OCI-LY7 (cell line): ENCODE data around the gene PDCD11. TPM values are rescaled to one million over a fixed set of nuclear protein-coding genes. Genes with fewer than 3 reads are reported as not detected.

Experiments used
- BruUV-seq: library from RNA; stranded (reverse); fragments of 400-500 nt; replicated peaks from 2 replicates; lab custom pipeline; 2021; lab: Mats Ljungman, UMichigan
- CTCF ChIA-PET: fragments of 300-600 bp; sonication (Branson Sonifier 250); formaldehyde crosslinking; loops from one replicate; lab custom pipeline; 2022; ENCODE audit warnings: antibody characterized with exemption; ENCODE audit not compliant: unreplicated experiment; lab: Charles Lee
- POLR2A ChIA-PET: fragments of 300-600 bp; sonication (Branson Sonifier 250); formaldehyde crosslinking; loops from one replicate; lab custom pipeline; 2022; ENCODE audit warnings: antibody characterized with exemption; lab: Charles Lee
- DNase-seq: peaks from one replicate; pipeline ENCODE4 v3.0.0-alpha.2; 2015; ENCODE audit warnings: low spot score
- H2AFZ ChIP-seq: fragments of 200-600 bp; sonication (generic), shearing (Covaris generic); 2 replicates; pipeline ENCODE4 v1.6.1; 2014; ENCODE audit warnings: mild to moderate bottlenecking, antibody characterized with exemption, low read length, moderate library complexity
- H3K27ac ChIP-seq: fragments of 200-600 bp; sonication (generic); 2 replicates; pipeline ENCODE4 v1.5.1; 2014; ENCODE audit warnings: mixed run types, low read depth, mild to moderate bottlenecking, moderate library complexity, low read length, inconsistent platforms; ENCODE audit not compliant: poor library complexity, severe bottlenecking
- H3K36me3 ChIP-seq: fragments of 200-600 bp; sonication (generic); 2 replicates; pipeline ENCODE4 v1.6.1; 2014; ENCODE audit warnings: mild to moderate bottlenecking, antibody characterized with exemption, low read length, moderate library complexity, mixed read lengths; ENCODE audit not compliant: insufficient read depth
- H3K4me1 ChIP-seq: fragments of 200-600 bp; sonication (generic); 2 replicates; pipeline ENCODE4 v1.5.1; 2014; ENCODE audit warnings: mild to moderate bottlenecking, low read length; ENCODE audit not compliant: insufficient read depth, poor library complexity, severe bottlenecking
- H3K4me2 ChIP-seq: fragments of 200-600 bp; sonication (generic); 2 replicates; pipeline ENCODE4 v1.6.1; 2014; ENCODE audit warnings: mild to moderate bottlenecking, low read length
- H3K4me3 ChIP-seq: fragments of 200-600 bp; sonication (generic); 2 replicates; pipeline ENCODE4 v1.5.1; 2014; ENCODE audit warnings: mild to moderate bottlenecking, low read depth, low read length; ENCODE audit not compliant: poor library complexity, severe bottlenecking
- H3K79me2 ChIP-seq: fragments of 200-600 bp; sonication (generic); 2 replicates; pipeline ENCODE4 v1.6.1; 2016; ENCODE audit warnings: low read depth, mild to moderate bottlenecking, low read length, moderate library complexity, mixed read lengths; ENCODE audit not compliant: insufficient read depth
- H3K9me2 ChIP-seq: fragments of 200-600 bp; sonication (generic); 2 replicates; pipeline ENCODE4 v1.6.1; 2016; ENCODE audit warnings: mild to moderate bottlenecking, low read length, mixed read lengths; ENCODE audit not compliant: insufficient read depth
- H3K9me3 ChIP-seq: fragments of 200-600 bp; sonication (generic); 2 replicates; pipeline ENCODE4 v1.6.1; 2014; ENCODE audit warnings: mild to moderate bottlenecking, mixed run types, low read length, mixed read lengths
- H4K20me1 ChIP-seq: fragments of 200-600 bp; sonication (generic); 2 replicates; pipeline ENCODE4 v1.6.1; 2014; ENCODE audit warnings: mild to moderate bottlenecking, antibody characterized with exemption, low read length, moderate library complexity, mixed read lengths; ENCODE audit not compliant: insufficient read depth
- EZH2phosphoT487 ChIP-seq: fragments of 200-600 bp; sonication (generic); IDR thresholded peaks from 2 replicates; pipeline ENCODE4 v1.6.1; 2018; ENCODE audit warnings: low read depth, borderline replicate concordance, mild to moderate bottlenecking, mixed run types, antibody characterized with exemption, low read length, moderate library complexity, mixed read lengths
- intact Hi-C: fragments of 100-400 bp; cut with micrococcal nuclease; formaldehyde crosslinking; loops from one replicate; pipeline ENCODE4 v1.10.0; 2022; ENCODE audit not compliant: unreplicated experiment
- total RNA-seq, 2 experiments: library from RNA; depleted of rRNA in 1 of 2; stranded (reverse); fragments of >200 nt in 1 of 2; shearing (Covaris generic) in 1 of 2; gene quantifications; 2 replicates each; pipeline ENCODE4 v1.2.3, GENCODE V29; 2014 to 2022
- TF ChIP-seq, protein P1 (sequence below): fragments of 200-600 bp; sonication (generic); conservative IDR thresholded peaks from 2 replicates; pipeline ENCODE4 v1.5.1; 2014; ENCODE audit warnings: mild to moderate bottlenecking, antibody characterized with exemption, low read length, moderate library complexity, mixed read lengths

PDCD11 gene
- total RNA-seq, 2 experiments from 2014 or later: 54.5 to 68.4 TPM

- intact Hi-C loops: no loop called here
- Histone ChIP-seq H2AFZ (no peak overlapping the region), H3K4me1 (no peaks in the 10 kb centered on the region), H3K4me3 (no peak overlapping the region), H3K79me2 (no peaks in the 10 kb centered on the region), H3K9me3 (no peaks in the 10 kb centered on the region), H3K27ac (no peak overlapping the region), H3K4me2 (no peak overlapping the region), H3K9me2 (no peaks in the 10 kb centered on the region), H3K36me3 (peaks cover 96% of the 10 kb centered on the region), H4K20me1 (no peaks in the 10 kb centered on the region)
- TF ChIP-seq, protein P1, sequence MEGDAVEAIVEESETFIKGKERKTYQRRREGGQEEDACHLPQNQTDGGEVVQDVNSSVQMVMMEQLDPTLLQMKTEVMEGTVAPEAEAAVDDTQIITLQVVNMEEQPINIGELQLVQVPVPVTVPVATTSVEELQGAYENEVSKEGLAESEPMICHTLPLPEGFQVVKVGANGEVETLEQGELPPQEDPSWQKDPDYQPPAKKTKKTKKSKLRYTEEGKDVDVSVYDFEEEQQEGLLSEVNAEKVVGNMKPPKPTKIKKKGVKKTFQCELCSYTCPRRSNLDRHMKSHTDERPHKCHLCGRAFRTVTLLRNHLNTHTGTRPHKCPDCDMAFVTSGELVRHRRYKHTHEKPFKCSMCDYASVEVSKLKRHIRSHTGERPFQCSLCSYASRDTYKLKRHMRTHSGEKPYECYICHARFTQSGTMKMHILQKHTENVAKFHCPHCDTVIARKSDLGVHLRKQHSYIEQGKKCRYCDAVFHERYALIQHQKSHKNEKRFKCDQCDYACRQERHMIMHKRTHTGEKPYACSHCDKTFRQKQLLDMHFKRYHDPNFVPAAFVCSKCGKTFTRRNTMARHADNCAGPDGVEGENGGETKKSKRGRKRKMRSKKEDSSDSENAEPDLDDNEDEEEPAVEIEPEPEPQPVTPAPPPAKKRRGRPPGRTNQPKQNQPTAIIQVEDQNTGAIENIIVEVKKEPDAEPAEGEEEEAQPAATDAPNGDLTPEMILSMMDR: no peak
- no peak for TF ChIP-seq EZH2phosphoT487
- no peak for DNase-seq
- ChIA-PET POLR2A (interaction anchor here (1.1 kb wide), 1 partner anchor 66 kb away, joined by 4 read pairs; no protein-coding TSS in a partner anchor), CTCF (no interaction called here)
- no TSS peak for BruUV-seq
Measured at GRCh38 chr10:103419101-103419500, 22.7 kb downstream of the PDCD11 start.

DNA sequence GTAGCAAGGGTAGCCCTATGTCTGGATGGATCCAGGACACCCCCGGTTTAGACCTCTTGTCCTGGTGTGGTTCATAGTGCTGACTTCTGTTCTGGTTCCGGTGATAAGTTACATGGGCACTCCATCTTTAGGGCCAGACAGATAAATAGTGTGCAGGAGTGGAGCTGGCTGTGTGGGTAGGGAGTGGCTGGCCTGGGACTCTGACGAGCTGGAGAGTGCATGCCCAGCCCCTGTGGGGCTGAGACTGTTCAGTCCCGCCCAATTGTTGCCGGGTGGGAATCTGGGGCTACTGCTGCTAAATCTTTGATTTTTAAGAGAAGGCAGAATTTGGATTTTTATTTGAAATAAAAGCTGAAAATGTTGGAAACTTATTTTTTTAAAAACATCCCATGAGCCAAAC is 27.3 kb downstream of the PDCD11 start:
- H3K4me2 ChIP-seq: no peak overlapping the region
- CTCF ChIA-PET: no interaction called here
- no peaks in the 10 kb centered on the region for H3K79me2 ChIP-seq
- H3K27ac ChIP-seq: no peak overlapping the region
- no peaks in the 10 kb centered on the region for H4K20me1 ChIP-seq
- no peak overlapping the region for H2AFZ ChIP-seq
- H3K9me3 ChIP-seq: no peaks in the 10 kb centered on the region
- BruUV-seq: no TSS peak
- TF ChIP-seq, protein P1: no peak
- TF ChIP-seq EZH2phosphoT487: no peak
- H3K4me1 ChIP-seq: no peaks in the 10 kb centered on the region
- no peak for DNase-seq
- no peaks in the 10 kb centered on the region for H3K9me2 ChIP-seq
- intact Hi-C loops: no loop called here
- POLR2A ChIA-PET: no interaction called here
- H3K36me3 ChIP-seq: peaks cover 94% of the 10 kb centered on the region
- no peak overlapping the region for H3K4me3 ChIP-seq

- DNase-seq: no peak
- no peaks in the 10 kb centered on the region for H3K9me2 ChIP-seq
- no TSS peak for BruUV-seq
- CTCF ChIA-PET: no interaction called here
- no peaks in the 10 kb centered on the region for H3K4me1 ChIP-seq
- no peaks in the 10 kb centered on the region for H4K20me1 ChIP-seq
- H3K9me3 ChIP-seq: no peaks in the 10 kb centered on the region
- H3K79me2 ChIP-seq: no peaks in the 10 kb centered on the region
- no peak overlapping the region for H2AFZ ChIP-seq
- H3K4me3 ChIP-seq: no peak overlapping the region
- H3K4me2 ChIP-seq: no peak overlapping the region
- POLR2A ChIA-PET: interaction anchor here (1.1 kb wide), 1 partner anchor 58 kb away, joined by 3 read pairs; no protein-coding TSS in a partner anchor
- H3K27ac ChIP-seq: no peak overlapping the region
- TF ChIP-seq, protein P1: no peak
- no peak for TF ChIP-seq EZH2phosphoT487
- intact Hi-C loops: loop anchor here (2.0 kb wide), 1 partner anchor 25 kb away; the partner anchor contains the start of gene CALHM2
- peaks cover 98% of the 10 kb centered on the region for H3K36me3 ChIP-seq
Measured at GRCh38 chr10:103427866-103428265, 31.4 kb downstream of the PDCD11 start.
